DMS153 treated with DMSO at 0.1 percent for 48 hours (cell line): ENCODE measurements around the gene EMD.
"Not testable (repeated sequence)": the region's sequence is repeated elsewhere in the genome, so short reads cannot be mapped to it uniquely, and the experiment has no call there.

Source experiments
- DNase-seq: peaks from one replicate; lab custom pipeline; 2025; ENCODE audit not compliant: unreplicated experiment; lab: John Stamatoyannopoulos, UW

Gene EMD

DNA sequence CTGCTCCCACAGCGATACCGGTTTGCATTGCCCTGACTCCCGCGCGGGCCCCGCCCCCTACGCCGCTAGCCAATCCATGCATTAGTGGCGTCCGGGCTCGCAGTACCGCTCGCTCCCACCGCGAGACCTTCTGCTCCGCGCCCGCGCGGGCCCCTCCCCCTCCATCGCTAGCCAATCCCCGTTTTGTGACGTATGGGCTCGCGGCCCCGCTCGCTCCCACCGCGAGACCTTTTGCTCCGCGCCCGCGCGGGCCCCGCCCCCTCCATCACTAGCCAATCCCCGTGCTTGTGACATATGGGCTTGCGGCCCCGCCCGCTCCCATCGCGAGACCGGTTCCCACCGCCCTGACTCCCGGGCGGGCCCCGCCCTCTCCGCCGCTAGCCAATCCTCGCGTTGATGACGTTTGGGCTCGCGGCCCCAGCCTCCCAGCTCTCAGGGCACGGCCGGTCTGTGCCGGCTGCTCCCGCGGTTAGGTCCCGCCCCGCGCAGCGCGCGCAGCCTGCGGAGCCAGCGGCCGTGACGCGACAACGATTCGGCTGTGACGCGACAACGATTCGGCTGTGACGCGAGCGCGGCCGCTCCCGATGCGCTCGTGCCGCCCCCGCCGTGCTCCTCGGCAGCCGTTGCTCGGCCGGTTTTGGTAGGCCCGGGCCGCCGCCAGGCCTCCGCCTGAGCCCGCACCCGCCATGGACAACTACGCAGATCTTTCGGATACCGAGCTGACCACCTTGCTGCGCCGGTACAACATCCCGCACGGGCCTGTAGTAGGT, at the start of gene EMD:
EMD (plus strand) TSS at position 497 of the 770 bp plus-strand sequence; CDS start at position 687, 190 bp downstream.
- peak; percentile 100 for DNase-seq

DNA sequence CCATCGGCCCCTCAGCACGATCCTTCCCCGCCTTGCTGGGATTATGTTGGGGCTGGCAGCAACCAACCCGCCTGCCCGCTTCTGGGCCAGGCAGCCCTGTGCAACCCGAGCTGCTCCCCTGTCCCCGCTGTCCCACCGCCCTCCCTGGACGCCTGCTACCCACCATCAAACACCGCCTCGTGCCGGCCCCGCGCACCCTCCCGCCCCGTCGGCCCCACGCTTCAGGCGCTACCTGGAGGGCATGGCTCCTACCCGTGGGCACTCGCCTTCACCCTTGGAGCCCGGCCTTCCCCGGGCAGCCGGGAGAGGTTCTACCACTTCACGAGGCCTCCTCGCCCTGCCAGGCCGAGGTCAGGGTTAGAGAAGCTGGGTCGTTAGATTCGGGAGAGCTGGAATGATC, 46.5 kb upstream of the EMD start:
- no peak for DNase-seq

DNA sequence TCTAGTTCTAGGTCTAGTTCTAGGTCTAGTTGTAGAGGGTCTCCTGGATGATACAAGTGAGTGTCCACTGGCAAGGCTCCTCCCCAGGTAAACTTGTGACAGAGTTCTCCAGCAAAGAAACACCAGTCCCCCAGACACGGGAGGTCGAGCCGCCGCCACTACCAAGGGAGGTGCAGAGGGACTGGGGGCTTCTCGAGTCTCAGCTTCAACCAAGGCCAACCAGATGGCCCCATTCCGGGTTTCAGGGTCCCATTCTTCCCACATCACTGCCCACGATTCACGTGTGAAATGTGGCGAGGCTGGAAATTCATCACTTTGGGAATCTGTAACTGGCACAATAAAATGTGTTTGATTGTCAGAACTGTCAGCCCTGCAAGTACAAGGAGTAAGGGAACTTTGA, 46.0 kb upstream of the EMD start:
- DNase-seq = no peak

DNA sequence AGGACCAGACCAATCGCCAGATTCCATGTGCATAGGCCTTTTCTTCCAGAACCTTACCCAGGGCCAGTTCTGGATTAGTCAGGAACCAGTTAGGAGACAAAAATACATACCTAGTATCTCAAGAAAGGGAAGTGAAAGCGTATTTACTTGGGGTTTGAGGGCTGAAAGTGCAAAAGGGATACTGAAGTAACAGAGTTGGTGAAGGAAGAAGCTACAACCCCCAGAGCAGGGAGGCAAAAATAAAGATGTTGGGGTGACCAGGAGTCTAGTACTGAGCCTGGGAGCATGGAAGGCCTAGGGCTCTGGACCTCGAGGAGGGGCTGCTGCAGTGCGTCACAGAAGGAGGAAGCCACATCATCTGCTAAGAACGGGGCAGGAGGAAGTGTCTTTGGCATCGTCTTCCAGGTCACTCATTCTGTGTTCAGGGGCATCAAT, 45.2 kb upstream of the EMD start:
- DNase-seq = no peak

DNA sequence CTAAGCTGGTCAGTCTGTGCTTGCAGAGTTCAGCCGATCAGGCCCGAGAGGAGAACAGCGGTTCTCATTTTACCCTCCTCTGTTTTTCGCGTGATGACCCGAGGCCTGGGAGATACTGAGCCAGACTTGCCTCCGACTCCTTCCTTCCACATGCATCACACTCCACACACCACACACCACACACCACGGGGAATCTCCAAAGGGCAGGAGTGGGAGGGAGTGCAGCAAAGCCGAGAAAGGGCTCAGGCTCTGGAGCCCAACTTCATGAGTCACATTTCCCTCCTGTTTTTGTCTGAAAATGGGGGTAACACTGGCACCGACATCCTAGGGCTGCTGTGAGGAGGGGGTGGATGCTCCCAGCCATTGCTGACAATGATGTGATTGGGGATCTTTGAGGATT, 44.6 kb upstream of the EMD start:
- DNase-seq = no peak

DNA sequence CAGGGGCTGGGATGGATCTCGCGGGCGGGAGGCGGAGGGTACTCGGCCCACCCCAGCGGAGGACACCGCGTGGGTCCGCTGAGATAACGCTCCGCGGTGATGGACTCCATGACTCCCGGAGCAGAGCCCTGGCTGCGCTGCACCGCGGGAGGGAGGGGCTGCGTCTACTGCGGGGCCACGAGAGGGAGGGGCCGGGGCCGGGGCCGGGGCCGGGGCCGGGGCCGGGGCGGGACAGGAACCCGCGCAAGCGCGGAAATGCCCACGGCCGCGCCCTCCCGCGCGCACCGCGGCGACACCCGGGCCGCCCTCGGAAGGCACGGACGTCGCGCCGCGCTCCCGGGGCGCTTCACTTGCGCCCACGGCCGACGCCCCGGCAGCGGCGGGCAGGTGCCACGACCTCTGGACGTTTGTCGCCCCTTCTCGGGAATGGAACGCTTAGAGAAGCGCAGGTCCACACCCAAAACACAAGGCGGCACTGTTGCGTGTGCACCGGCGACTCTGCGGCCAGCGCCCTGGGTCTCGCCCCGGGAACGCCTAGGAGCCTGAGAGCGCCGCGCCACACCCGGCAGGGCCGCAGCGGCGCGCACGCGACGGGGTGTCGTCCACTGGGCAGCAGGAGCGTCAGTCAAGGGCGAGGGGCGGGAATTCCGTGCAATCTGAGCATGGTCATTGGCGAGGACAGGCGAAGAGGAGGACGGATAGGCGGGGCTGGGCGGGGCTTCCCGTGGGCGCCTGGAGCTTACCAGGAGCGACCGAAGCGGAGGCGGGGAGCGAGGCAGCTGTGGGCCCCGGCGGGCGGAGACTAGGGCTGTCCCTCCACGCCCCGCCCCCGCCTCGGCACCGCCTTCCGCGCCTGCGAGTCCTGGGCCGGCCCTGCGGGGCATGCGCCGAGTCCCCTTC, 37.4 kb upstream of the EMD start:
- DNase-seq = not testable (repeated sequence)

DNA sequence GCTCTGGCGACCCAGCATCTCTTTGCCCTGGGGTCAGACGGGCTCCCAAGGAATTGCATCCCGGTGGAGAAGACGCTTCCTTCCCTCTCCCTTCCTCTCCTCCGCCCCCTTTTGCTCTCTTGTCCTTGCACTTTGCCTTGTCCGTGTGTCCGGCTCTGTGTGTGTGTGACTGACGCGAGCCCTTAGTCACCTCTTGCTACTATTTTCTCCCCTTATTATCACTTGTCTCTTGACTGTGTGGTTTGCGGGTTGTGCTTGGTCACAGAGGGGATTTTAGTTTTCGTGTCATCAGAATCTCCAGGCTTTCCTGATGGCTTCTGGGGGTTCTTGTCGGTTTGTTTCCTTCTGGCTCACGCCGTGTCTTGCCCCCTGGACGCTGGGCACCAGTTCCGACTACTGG, 36.0 kb upstream of the EMD start:
- DNase-seq = not testable (repeated sequence)

DNA sequence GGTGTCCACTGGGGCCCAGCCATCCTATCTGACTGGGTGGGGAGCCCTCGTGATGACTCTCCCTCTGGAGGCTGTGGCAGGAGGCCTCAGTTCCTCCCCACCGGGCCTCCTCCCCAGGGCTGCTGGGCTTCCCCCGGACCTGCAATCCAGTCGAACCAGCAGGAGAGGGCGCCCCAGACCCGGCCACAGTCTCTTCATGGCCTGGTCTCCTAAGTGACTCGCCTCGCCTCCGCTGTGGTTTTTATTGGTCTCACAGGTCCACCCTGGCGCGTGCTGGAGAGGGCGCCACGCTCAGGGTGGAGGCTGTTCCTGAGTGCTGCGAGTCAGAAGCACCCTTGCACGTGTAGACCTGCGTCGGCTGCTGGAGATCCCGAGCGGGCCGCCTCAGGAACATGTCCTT, 35.5 kb upstream of the EMD start:
- DNase-seq = not testable (repeated sequence)

DNA sequence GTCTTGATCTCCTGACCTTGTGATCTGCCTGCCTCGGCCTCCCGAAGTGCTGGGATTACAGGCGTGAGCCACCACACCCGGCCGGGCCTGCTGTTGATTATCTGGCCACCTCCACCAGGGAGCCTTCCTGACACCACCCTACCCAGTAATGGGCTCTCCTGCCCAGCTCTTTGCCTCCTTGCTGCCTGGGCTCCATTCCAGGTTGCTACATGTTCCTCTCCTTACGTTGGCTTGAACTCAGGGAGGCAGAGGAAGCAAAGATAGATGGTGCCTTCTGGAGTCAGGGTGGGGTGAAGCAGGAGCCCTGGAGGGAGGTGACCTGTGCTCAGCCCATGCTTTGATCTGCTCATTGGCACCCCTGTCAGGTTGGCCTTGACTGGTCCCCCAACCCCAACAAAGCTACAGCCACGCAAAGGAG, 31.0 kb upstream of the EMD start:
- no peak for DNase-seq

DNA sequence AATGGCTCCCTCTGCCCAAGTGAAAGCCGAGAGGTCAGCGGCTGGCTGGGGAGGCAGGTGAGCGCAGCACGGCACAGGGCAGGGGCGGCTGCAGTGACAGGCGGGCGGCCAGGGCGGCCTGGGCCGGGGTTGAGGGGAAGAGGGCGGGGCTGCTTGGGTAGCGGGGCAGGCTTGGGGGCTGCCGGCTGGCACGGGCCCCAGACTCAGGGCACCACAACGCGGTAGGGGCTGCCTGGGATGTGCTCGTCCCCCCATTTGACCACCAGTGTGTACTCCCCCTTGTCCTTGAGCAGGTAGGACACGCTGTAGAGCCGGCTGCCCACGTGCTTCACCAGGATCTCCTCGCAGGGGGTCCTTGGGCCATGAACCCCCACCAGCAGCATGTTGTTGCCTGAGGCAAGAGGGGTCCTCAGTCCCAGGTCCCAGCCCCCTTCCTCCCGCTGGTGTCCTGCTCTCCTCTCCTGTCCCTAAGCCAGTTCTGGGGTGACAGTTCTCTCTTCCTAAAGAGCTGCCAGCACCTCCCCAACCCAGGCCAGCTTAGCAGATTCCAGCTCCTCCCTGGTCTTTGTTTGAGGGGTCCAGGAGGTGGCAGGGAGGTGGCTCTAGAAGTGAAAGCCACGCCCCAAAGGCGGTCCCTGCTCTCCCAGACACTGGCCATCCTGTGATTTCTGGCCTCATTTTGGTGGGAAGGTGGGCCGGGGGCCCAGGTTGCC, 30.3 kb upstream of the EMD start:
- DNase-seq = no peak

DNA sequence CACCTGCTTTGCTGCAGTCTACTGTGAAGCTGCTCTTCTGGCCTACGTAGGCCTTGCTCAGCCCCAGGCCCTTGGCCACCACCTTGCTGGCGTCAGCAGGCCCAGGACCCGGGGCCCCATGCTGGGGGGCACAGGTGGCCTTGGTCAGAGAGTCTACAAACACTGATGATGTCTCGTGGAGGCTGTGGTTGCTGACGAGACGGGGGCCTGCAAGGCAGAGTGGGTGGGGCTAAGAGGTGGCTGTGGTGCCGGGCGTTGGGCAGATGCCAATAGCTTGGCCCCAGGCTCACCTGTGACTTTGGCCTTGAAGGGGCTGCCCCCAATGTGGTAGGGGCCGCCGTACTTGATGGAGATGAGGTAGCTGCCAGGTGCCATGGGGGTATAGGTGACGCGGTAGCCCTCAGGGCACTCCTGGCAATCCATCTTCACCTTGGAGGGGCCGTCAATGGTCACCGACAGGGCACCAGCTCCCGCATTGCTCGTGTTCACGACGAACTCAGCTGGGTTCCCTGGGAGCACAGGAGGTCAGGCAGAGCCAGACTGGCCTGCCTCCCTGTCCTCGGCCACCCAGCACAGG, 29.6 kb upstream of the EMD start:
- DNase-seq = no peak

DNA sequence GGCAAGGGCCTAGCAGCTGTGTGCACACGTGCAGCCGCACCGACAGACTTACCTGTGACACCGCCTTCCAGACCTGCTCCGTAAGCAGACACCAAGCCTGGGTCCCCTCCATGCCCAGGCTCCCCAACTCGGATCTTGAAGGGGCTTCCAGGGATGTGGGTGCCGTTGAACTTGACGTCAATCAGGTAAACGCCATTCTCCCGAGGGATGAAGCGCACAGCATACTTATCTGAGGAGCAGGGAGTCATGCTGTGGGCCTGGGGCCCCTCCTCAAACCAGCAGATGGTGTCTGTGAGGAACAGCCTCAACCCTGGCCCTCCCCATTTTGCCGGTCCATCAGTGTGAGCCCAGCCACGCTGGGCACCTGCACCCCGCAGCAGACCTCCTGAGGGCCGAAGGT, 29.1 kb upstream of the EMD start:
- no peak for DNase-seq

DNA sequence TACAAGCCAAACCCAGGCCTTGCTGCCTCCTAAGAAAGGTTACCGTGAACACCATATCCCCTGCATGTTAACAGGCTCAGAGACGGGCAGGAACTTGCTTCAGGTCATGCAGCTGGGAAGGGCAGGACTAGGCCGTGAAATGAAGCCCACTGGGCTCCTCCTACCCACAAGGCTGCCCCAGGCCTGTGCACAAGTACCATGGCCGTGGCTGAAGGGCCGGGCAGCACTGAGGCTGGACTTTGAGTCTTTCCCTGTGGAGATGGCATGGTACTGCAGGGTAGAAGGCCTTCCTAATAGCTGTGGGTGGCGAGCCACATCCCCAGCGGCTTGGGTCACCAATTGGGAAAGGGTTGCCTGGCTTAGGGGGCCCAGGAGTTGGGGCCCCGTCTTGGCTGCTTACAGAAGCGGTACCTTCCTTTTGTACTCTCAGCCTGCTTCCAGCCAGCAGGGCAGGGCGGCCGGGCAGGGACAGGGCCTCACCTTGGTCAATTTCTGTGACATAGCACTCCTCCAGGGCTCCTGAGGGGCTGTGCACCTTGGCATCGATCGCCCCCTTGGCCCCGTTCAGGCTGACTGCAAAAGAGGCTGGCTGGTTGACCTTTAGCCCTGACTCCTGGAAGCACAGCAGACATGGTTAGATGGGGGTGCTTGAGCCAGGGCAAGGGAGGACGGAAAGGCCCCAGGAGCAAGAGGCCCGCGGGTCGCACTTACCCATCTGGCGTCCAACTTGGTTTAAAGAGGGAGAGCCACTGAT, 28.5 kb upstream of the EMD start:
- DNase-seq = no peak

DNA sequence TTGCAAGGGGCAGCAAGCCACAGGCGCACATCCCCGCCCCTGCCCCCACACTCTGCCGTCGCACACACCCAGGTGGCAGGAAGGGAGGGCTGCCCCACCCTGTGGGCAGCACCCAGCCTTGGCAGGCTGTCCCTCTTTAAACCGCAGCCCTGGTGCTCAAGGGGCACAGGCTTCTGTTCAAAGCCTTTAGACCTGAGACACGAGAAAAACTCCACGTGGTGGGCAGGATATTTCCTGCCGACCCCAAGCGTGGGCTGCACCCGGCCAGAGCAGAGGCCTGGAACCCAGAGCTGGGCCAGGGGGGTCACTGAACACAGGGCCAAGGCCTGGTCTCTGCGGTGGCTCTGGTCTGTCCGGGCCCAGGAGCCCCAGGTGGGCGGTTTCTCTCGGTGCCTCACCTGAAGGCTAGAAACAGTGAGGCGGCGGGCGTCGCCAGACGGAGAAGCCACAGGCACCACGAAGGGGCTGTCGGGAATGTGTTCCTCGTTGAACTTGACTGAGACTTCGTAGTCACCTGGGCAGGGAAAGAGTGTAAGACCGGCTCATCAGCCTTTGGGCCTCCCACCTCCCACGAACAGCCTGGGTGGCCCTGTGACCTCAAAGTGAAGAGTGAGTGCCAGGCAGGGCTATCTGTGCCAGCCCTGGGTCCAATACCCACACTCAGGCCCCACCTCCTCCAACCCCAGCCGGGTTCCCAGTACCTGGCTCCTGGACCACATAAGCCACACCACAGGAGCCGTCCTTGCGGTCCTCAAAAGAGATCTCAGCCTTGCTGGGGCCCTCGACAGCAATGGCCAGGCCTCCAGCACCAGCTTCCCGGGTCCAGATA, 27.7 kb upstream of the EMD start:
- no peak for DNase-seq

DNA sequence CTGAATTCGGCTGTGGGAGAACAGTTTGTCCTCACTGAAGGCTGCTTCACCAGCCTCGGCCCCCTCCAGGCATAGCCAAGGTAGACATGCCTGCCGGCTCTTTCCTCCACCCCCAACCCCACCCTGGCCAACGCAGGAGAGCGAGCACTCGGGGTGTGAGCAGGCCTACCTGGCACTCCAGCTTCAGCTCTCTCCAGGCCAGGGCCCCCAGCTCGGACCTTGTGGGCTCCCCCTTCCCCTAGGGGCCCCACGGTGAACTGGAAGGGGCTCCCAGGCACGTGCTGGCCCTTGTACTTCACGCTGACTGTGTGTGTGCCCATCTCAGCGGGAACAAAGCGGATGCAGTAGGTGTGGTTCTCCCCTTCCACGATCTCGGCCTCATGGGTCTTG, 27.1 kb upstream of the EMD start:
- DNase-seq = no peak

DNA sequence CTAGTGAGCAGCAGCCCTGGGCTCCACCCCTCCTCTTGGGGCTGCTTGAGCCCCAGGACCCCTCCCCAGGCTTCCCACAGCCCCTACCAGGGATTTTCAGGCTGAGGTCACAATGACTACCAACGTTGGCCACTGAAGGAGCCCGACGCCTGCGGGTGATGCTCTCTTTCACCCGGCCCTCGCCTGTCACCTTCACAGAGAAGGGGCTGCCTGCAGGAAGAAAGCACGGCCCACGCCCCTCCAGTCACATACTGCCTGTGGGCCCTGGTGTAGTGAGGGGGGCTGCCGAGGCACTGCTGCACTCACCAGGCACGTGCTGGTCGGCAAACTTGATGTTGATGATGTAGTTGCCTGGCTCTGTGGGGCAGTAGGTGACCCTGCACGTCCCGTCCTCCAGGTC, 26.6 kb upstream of the EMD start:
- DNase-seq = no peak

DNA sequence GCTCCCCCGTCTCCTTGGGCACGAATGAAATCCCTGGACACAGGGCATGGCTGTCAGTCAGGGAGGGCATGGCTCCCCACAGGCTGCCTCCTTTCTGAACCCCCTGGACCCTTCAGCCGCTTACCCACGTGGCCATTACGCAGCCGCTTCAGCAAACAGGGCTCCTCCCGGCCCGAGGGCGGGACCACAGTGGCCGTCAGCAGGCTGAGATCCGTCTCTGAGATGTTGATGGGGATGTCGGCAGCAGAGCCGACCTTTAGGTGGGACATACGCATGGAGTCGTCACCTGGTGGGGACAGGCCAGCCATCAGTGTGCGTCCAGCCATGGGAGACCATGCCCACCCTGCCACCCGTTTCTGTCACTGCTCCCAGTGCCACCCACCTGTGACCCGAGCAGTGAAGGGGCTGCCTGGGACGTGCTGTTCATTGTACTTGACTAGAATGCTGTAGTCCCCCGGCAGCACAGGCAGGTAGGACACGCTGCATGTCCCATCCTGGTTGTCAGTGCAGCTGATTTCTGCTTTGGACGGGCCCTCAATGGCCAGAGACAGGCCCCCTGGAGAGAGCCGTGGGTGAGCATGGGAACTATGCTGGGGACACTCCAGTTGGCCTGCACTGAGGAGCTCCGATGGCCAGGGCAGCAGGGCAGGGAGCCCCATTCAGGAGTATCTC, 25.8 kb upstream of the EMD start:
- DNase-seq = no peak

DNA sequence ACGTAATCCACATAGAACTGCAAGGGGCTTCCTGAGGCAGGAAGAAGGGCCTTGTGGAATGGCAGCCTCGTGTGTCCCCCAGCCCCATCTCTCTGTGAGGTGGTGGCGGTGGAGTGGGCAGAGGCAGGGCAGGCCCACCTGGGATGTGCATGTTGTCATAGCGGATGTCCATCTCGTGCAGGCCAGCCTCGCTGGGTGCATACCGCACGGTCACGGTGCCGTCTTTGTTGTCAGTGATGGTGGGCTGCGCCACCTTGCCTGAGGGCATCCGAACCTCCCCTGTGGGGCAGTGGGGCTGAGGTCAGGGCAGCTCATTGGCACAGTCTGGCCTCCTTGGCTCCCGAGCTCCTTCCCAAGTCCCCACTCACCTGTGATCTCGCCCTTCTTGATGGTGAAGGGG, 25.1 kb upstream of the EMD start:
- DNase-seq = no peak

DNA sequence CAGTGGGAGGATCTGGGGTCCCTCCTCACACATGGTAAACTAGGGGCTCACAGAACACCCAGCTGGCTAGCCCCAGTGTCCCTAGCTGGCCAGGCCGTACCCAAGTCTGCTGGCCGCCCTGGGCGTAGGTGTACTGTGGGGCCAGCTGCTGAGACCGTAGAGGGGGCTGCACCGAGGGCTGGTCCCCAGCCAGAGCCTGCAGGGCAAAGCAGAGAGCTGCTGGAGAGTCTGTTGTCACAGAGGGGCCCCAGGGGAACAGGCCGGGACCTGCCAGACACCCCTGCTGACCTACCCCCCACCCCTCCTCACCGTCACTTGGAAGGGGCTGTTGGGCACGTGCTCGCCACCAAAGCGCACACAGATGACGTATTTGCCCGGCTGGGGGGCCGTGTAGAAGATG, 24.6 kb upstream of the EMD start:
- DNase-seq = no peak
